DND-41 (cell line): Measurements from ENCODE around the gene PLXNC1.

Experiments
- ATAC-seq: fragments of 200-7000 bp; cut with Tn5 transposase; 3 replicates; pipeline ENCODE4 v1.9.1; 2021; ENCODE audit warnings: low read depth; ENCODE audit not compliant: insufficient read depth
- DNase-seq: peaks from one replicate; pipeline ENCODE4 v3.0.0-alpha.2; 2020
- H2AFZ ChIP-seq: 2 replicates; pipeline ENCODE4 v1.6.0; 2012; ENCODE audit warnings: low read depth, low read length
- H3K27ac ChIP-seq: 2 replicates; pipeline ENCODE4 v1.5.1; 2012; ENCODE audit warnings: low read length, inconsistent platforms
- H3K27me3 ChIP-seq: fragments of 200-600 bp; sonication (generic); 2 replicates; pipeline ENCODE4 v1.6.0; 2012; ENCODE audit warnings: low read length, mild to moderate bottlenecking, inconsistent platforms; ENCODE audit not compliant: insufficient read depth, poor library complexity
- H3K36me3 ChIP-seq: 2 replicates; pipeline ENCODE4 v1.5.1; 2012; ENCODE audit warnings: low read length, inconsistent platforms; ENCODE audit not compliant: insufficient read depth
- H3K4me1 ChIP-seq: 2 replicates; pipeline ENCODE4 v1.5.1; 2012; ENCODE audit warnings: mild to moderate bottlenecking, low read length; ENCODE audit not compliant: insufficient read depth
- H3K4me2 ChIP-seq: 2 replicates; pipeline ENCODE4 v1.6.0; 2012; ENCODE audit warnings: mild to moderate bottlenecking, moderate library complexity, low read length, inconsistent platforms; ENCODE audit not compliant: insufficient read depth
- H3K4me3 ChIP-seq, 2 experiments: fragments of 200-600 bp in 1 of 2; shearing (Covaris generic) in 1 of 2; 2 replicates each; pipeline ENCODE4 v1.5.1; 2012 to 2016; ENCODE audit warnings: inconsistent platforms in 2 of 2, low read length in 2 of 2, mild to moderate bottlenecking in 2 of 2, low read depth in 1 of 2, moderate library complexity in 1 of 2
- H3K79me2 ChIP-seq: 2 replicates; pipeline ENCODE4 v1.6.0; 2012; ENCODE audit warnings: low read length, inconsistent platforms; ENCODE audit not compliant: insufficient read depth
- H3K9ac ChIP-seq: 2 replicates; pipeline ENCODE4 v1.6.0; 2012; ENCODE audit warnings: low read depth, mild to moderate bottlenecking, inconsistent platforms, low read length, moderate library complexity
- H3K9me3 ChIP-seq: 2 replicates; pipeline ENCODE4 v1.5.1; 2012; ENCODE audit warnings: low read length, moderate library complexity, mild to moderate bottlenecking, inconsistent platforms; ENCODE audit not compliant: insufficient read depth, severe bottlenecking
- H4K20me1 ChIP-seq: 2 replicates; pipeline ENCODE4 v1.6.0; 2012; ENCODE audit warnings: low read length; ENCODE audit not compliant: insufficient read depth
- EZH2 ChIP-seq: IDR thresholded peaks from 3 replicates; pipeline ENCODE4 v1.6.1; 2012; ENCODE audit warnings: borderline replicate concordance, low read depth, mild to moderate bottlenecking, moderate library complexity, low read length, inconsistent platforms; ENCODE audit not compliant: severe bottlenecking
- TF ChIP-seq, protein P1 (sequence below): IDR thresholded peaks from 2 replicates; pipeline ENCODE4 v1.5.1; 2012; ENCODE audit warnings: borderline replicate concordance, low read length, moderate library complexity, mild to moderate bottlenecking; ENCODE audit not compliant: poor library complexity, severe bottlenecking; ENCODE audit errors: extremely low read depth

PLXNC1 gene

DNA sequence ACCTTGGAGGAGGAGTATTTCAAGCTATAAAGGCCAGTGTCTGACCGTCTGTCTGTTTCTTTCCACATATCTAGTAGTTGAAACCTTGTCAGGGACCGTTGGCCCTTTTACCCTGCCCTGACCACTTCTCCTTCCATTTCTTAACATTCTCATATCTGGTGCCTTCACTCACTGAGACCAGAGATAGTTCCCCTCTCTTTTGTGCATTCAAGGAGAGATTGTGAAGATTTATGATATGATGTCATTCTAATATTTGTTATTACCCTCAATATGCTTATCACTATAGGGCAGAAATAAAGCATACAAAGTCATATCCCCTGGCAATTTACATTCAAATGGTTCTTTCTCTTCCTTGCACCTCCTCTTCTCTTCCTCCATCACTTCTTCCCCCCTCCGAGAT lies 83.3 kb downstream of the PLXNC1 start:
- ATAC-seq (no peak), DNase-seq (no peak)
- Histone ChIP-seq H3K9ac (no peak overlapping the region), H3K9me3 (no peaks in the 10 kb centered on the region), H3K4me1 (peaks cover 10% of the 10 kb centered on the region), H3K79me2 (no peaks in the 10 kb centered on the region), H3K27me3 (no peaks in the 10 kb centered on the region), H4K20me1 (no peaks in the 10 kb centered on the region), H3K36me3 (no peaks in the 10 kb centered on the region), H2AFZ (no peak overlapping the region), H3K27ac (no peak overlapping the region), H3K4me3 (no peak overlapping the region), H3K4me2 (no peak overlapping the region)
- TF ChIP-seq EZH2, result no peak

DNA sequence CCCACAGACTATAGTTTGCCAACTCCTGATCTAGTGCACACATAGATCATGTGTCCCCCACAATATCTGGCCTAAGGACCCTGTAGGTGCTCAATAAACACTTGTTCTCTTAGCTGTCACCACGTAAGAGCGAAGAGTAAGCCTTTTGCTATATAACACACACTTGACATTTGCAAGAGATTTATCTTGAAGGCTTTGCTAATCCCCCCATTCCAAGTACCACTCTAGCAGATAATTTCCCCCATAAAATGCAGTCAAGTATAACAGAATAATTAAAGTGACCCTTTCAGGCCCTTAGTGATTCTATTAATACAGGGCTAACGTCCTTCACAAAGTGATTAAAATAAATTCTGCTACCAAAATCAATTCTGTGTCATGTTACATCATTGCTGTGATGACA lies 87.5 kb downstream of the PLXNC1 start:
- ATAC-seq, result no peak

DNA sequence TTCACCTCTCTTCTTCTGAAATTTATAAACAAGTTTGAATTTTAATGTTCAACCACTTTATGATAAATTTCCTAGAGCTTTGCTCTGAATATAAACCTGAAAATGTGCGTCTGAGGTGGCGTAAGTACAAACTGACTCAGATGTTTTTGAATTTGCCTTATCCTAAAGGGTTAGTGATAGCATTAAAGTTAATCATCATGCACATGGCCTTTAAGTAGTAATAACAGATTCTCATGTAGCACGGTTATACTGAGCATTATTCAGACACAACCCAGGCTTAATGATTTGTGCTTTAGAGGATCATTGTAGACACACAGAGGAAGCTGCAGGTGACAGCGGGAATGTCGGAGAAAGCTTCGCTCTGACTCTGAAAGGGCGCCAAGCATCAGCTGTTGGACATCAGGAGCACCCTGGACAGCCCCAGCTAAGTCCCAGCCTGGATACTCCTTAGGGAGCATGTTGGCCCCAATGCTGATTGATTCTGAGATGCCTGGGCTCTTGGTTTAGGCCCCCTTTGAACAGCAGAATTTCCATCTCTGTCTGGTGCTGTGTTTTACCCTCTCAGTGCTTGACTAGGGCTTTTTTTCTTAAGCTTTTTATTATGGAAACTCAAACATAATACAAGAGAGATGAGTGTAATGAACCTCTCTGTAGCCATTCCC lies 91.1 kb downstream of the PLXNC1 start:
- no peak for ATAC-seq
- H3K36me3 ChIP-seq, result no peaks in the 10 kb centered on the region
- H3K4me1 ChIP-seq, result peaks cover 2% of the 10 kb centered on the region
- no peak overlapping the region for H3K4me2 ChIP-seq
- no peaks in the 10 kb centered on the region for H3K27me3 ChIP-seq
- no peak overlapping the region for H2AFZ ChIP-seq
- TF ChIP-seq, protein P1, sequence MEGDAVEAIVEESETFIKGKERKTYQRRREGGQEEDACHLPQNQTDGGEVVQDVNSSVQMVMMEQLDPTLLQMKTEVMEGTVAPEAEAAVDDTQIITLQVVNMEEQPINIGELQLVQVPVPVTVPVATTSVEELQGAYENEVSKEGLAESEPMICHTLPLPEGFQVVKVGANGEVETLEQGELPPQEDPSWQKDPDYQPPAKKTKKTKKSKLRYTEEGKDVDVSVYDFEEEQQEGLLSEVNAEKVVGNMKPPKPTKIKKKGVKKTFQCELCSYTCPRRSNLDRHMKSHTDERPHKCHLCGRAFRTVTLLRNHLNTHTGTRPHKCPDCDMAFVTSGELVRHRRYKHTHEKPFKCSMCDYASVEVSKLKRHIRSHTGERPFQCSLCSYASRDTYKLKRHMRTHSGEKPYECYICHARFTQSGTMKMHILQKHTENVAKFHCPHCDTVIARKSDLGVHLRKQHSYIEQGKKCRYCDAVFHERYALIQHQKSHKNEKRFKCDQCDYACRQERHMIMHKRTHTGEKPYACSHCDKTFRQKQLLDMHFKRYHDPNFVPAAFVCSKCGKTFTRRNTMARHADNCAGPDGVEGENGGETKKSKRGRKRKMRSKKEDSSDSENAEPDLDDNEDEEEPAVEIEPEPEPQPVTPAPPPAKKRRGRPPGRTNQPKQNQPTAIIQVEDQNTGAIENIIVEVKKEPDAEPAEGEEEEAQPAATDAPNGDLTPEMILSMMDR, result no peak
- TF ChIP-seq EZH2, result no peak
- no peaks in the 10 kb centered on the region for H3K9me3 ChIP-seq
- no peak overlapping the region for H3K4me3 ChIP-seq
- H3K27ac ChIP-seq, result no peak overlapping the region
- no peaks in the 10 kb centered on the region for H4K20me1 ChIP-seq
- H3K9ac ChIP-seq, result no peak overlapping the region
- DNase-seq, result no peak
- H3K79me2 ChIP-seq, result no peaks in the 10 kb centered on the region

More for the DNA sequence above, 87.5 kb downstream of the PLXNC1 start:
- Histone ChIP-seq H3K9ac (no peak overlapping the region), H3K9me3 (no peaks in the 10 kb centered on the region), H3K36me3 (no peaks in the 10 kb centered on the region), H3K4me2 (no peak overlapping the region), H2AFZ (no peak overlapping the region), H3K79me2 (no peaks in the 10 kb centered on the region), H3K4me1 (no peaks in the 10 kb centered on the region), H3K27ac (no peak overlapping the region), H3K27me3 (no peaks in the 10 kb centered on the region), H3K4me3 (no peak overlapping the region), H4K20me1 (no peaks in the 10 kb centered on the region)
- no peak for TF ChIP-seq EZH2
- TF ChIP-seq, protein P1, result no peak
- no peak for DNase-seq

DNA sequence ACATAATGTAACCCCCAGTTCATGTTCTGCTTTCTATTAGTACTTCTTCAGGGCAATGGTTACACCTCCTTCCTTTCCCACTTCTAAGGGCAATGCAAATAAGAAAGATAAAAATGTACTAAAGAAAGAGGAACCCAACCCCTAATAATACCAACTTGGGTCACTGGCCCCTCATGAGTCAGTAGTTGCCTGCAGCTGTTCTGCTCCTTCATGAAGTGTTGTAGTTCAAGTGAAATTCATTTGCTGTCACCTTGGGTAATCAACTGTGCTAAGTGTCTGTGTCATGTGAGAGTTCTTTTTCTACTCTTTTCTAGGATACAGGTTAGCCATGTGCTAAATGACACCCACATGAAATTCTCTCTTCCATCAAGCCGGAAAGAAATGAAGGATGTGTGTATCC lies 91.8 kb downstream of the PLXNC1 start:
- Histone ChIP-seq H3K4me3 (no peak overlapping the region), H3K9ac (no peak overlapping the region), H3K9me3 (no peaks in the 10 kb centered on the region), H3K4me1 (peaks cover 9% of the 10 kb centered on the region), H4K20me1 (no peaks in the 10 kb centered on the region), H3K79me2 (no peaks in the 10 kb centered on the region), H3K36me3 (no peaks in the 10 kb centered on the region), H3K27me3 (no peaks in the 10 kb centered on the region), H3K4me2 (no peak overlapping the region), H2AFZ (no peak overlapping the region), H3K27ac (no peak overlapping the region)
- ATAC-seq, result no peak
- no peak for DNase-seq
- TF ChIP-seq, protein P1, result no peak
- no peak for TF ChIP-seq EZH2
